Measurements from ENCODE around the gene KCNT2.

- TF ChIP-seq BHLHE40 (IDR thresholded peaks at IDR 0.05; ENCODE audit: borderline replicate concordance) (no peak), TARDBP (IDR thresholded peaks at IDR 0.05) (no peak), FOXA1 (IDR thresholded peaks at IDR 0.05) (no peak)
- TF ChIP-seq, protein P1, sequence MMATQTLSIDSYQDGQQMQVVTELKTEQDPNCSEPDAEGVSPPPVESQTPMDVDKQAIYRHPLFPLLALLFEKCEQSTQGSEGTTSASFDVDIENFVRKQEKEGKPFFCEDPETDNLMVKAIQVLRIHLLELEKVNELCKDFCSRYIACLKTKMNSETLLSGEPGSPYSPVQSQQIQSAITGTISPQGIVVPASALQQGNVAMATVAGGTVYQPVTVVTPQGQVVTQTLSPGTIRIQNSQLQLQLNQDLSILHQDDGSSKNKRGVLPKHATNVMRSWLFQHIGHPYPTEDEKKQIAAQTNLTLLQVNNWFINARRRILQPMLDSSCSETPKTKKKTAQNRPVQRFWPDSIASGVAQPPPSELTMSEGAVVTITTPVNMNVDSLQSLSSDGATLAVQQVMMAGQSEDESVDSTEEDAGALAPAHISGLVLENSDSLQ (IDR thresholded peaks at IDR 0.05) = no peak
These were observed at the start of gene KCNT2 for GRCh38 chr1:196608390-196609369.

Measured in HEK293T (cell line).